ENCODE results near the gene RANBP3.
"Not testable (repeated sequence)": the region's sequence is repeated elsewhere in the genome, so short reads cannot be mapped to it uniquely, and the experiment has no call there.

The RANBP3 gene

GRCh38 chr19:6006070-6006446 is 28.1 kb upstream of the RANBP3 start:
- DNase-seq = not testable (repeated sequence)

- DNase-seq = no peak
These were observed 27.6 kb upstream of the RANBP3 start for GRCh38 chr19:6005321-6006069.

- no peak for DNase-seq
These were observed 26.0 kb upstream of the RANBP3 start for GRCh38 chr19:6003976-6004375.

GRCh38 chr19:6002591-6002990 is 24.7 kb upstream of the RANBP3 start:
- no peak for DNase-seq

- DNase-seq = no peak
These were observed 22.4 kb upstream of the RANBP3 start for GRCh38 chr19:6000228-6000847.

GRCh38 chr19:5999693-6000092 is 21.8 kb upstream of the RANBP3 start:
- DNase-seq = no peak

- no peak for DNase-seq
These were observed 19.4 kb upstream of the RANBP3 start for GRCh38 chr19:5997371-5997770.

- DNase-seq = no peak
These were observed 18.8 kb upstream of the RANBP3 start for GRCh38 chr19:5996623-5997320.

GRCh38 chr19:5996102-5996501 is 18.2 kb upstream of the RANBP3 start:
- no peak for DNase-seq

- no peak for DNase-seq
These were observed 17.7 kb upstream of the RANBP3 start for GRCh38 chr19:5995606-5996005.

- DNase-seq = no peak
These were observed 16.6 kb upstream of the RANBP3 start for GRCh38 chr19:5994405-5995165.

- no peak for DNase-seq
These were observed 15.9 kb upstream of the RANBP3 start for GRCh38 chr19:5993648-5994358.

GRCh38 chr19:5993201-5993600 is 15.3 kb upstream of the RANBP3 start:
- DNase-seq = no peak

GRCh38 chr19:5992756-5993155 is 14.8 kb upstream of the RANBP3 start:
- no peak for DNase-seq

- DNase-seq = no peak
These were observed 13.4 kb upstream of the RANBP3 start for GRCh38 chr19:5991244-5991838.

- no peak for DNase-seq
These were observed 12.4 kb upstream of the RANBP3 start for GRCh38 chr19:5990289-5990797.

GRCh38 chr19:5989388-5990074 is 11.6 kb upstream of the RANBP3 start:
- DNase-seq = no peak

- no peak for DNase-seq
These were observed 10.8 kb upstream of the RANBP3 start for GRCh38 chr19:5988517-5989387.

- DNase-seq = peak; percentile 74
These were observed 9.3 kb upstream of the RANBP3 start for GRCh38 chr19:5987077-5987818.

GRCh38 chr19:5985837-5986236 is 7.9 kb upstream of the RANBP3 start:
- DNase-seq = not testable (repeated sequence)

All from activated CD4-positive, CD25-positive, alpha-beta regulatory T cell treated with anti-CD3 and anti-CD28 coated beads, Interleukin-2, amount 50 U/mL, for 72 hours (primary cell).